ENCODE measurements around the gene RAB11FIP3.

DNA sequence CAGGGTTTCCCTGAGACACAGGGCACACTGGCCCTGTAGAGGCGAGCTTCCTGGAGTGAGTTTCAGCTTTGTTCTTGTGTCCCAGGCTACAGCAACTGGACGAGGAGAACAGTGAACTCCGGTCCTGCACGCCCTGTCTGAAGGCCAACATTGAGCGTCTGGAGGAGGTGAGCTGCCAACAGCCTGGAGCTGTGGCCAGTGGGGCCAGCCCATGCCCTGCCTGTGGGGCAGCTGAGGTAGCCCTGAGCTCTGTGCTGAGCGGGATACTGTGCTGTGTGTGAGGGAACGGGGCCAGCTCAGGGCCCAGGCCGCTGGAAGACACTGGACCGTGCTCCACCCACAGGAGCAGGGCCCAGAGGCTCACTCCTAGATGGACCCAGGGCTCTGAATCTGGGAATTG is 93.4 kb downstream of the RAB11FIP3 start:
- TF ChIP-seq, protein P1, sequence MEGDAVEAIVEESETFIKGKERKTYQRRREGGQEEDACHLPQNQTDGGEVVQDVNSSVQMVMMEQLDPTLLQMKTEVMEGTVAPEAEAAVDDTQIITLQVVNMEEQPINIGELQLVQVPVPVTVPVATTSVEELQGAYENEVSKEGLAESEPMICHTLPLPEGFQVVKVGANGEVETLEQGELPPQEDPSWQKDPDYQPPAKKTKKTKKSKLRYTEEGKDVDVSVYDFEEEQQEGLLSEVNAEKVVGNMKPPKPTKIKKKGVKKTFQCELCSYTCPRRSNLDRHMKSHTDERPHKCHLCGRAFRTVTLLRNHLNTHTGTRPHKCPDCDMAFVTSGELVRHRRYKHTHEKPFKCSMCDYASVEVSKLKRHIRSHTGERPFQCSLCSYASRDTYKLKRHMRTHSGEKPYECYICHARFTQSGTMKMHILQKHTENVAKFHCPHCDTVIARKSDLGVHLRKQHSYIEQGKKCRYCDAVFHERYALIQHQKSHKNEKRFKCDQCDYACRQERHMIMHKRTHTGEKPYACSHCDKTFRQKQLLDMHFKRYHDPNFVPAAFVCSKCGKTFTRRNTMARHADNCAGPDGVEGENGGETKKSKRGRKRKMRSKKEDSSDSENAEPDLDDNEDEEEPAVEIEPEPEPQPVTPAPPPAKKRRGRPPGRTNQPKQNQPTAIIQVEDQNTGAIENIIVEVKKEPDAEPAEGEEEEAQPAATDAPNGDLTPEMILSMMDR (IDR thresholded peaks at IDR 0.05; ENCODE audit: low read depth, low read length, poor library complexity, severe bottlenecking) = no peak
- TF ChIP-seq EZH2phosphoT487 (IDR thresholded peaks at IDR 0.05; ENCODE audit: borderline replicate concordance, low read length) = no peak
